ENCODE data around the gene ANTXR1.

ANTXR1 gene

DNA sequence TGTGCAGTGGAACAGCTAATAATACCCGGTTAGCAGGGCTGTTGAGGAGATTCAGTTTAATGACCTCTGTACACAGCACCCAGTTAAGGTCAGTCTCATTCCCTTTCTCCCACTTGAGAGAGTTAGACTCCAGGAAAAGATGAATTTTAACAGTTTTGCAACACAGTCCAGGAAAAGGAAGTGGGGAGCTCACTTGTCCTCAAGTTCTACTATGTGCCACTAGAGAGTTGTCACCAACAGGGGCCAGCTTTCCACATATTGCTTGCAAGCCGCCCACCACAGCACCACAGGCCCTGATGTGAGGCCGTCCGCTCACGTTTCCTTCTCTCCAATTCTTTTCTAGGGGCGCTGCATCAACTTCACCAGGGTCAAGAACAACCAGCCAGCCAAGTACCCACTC, 231.9 kb downstream of the ANTXR1 start:
- no peaks in the 10 kb centered on the region for H3K27me3 ChIP-seq (ENCODE audit: insufficient read depth, low read length, poor library complexity, severe bottlenecking)
- no peaks in the 10 kb centered on the region for H3K4me1 ChIP-seq (ENCODE audit: insufficient read depth, low read length, poor library complexity, severe bottlenecking)

GRCh38 chr2:69247583-69247982, 234.6 kb downstream of the ANTXR1 start:
- no peaks in the 10 kb centered on the region for H3K9me3 ChIP-seq (ENCODE audit: insufficient read depth, low read depth, low read length)
- H3K4me2 ChIP-seq (ENCODE audit: low read depth, low read length, poor library complexity, severe bottlenecking), result no peak overlapping the region
- no peaks in the 10 kb centered on the region for H4K20me1 ChIP-seq (ENCODE audit: insufficient read depth, low read length, poor library complexity, severe bottlenecking)
- H3F3A ChIP-seq (ENCODE audit: low read depth), result no peaks in the 10 kb centered on the region
- H3K9ac ChIP-seq (ENCODE audit: low read depth, low read length, poor library complexity, severe bottlenecking), result no peak overlapping the region
- TF ChIP-seq, protein P1, sequence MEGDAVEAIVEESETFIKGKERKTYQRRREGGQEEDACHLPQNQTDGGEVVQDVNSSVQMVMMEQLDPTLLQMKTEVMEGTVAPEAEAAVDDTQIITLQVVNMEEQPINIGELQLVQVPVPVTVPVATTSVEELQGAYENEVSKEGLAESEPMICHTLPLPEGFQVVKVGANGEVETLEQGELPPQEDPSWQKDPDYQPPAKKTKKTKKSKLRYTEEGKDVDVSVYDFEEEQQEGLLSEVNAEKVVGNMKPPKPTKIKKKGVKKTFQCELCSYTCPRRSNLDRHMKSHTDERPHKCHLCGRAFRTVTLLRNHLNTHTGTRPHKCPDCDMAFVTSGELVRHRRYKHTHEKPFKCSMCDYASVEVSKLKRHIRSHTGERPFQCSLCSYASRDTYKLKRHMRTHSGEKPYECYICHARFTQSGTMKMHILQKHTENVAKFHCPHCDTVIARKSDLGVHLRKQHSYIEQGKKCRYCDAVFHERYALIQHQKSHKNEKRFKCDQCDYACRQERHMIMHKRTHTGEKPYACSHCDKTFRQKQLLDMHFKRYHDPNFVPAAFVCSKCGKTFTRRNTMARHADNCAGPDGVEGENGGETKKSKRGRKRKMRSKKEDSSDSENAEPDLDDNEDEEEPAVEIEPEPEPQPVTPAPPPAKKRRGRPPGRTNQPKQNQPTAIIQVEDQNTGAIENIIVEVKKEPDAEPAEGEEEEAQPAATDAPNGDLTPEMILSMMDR (conservative IDR thresholded peaks at IDR 0.05; ENCODE audit: low read length), result no peak
- no peak for TF ChIP-seq EZH2phosphoT487 (IDR thresholded peaks at IDR 0.05; ENCODE audit: borderline replicate concordance)
- no peak overlapping the region for H3K4me3 ChIP-seq (ENCODE audit: low read length, poor library complexity, severe bottlenecking)
- H3K4me1 ChIP-seq (ENCODE audit: insufficient read depth, low read length, poor library complexity, severe bottlenecking), result no peaks in the 10 kb centered on the region
- no peak overlapping the region for H2AFZ ChIP-seq (ENCODE audit: low read length)
- H3K9me2 ChIP-seq (replicated peaks; ENCODE audit: low read depth, low read length), result no peaks in the 10 kb centered on the region
- no peaks in the 10 kb centered on the region for H3K27me3 ChIP-seq (ENCODE audit: insufficient read depth, low read length, poor library complexity, severe bottlenecking)
- no peaks in the 10 kb centered on the region for H3K79me2 ChIP-seq (ENCODE audit: insufficient read depth, low read length)
- no peaks in the 10 kb centered on the region for H3K36me3 ChIP-seq (ENCODE audit: insufficient read depth, low read length)

More for the DNA sequence above, 231.9 kb downstream of the ANTXR1 start:
- no peak for TF ChIP-seq EZH2phosphoT487 (IDR thresholded peaks at IDR 0.05; ENCODE audit: borderline replicate concordance)
- TF ChIP-seq, protein P1 (conservative IDR thresholded peaks at IDR 0.05; ENCODE audit: low read length), result no peak
- H3K4me2 ChIP-seq (ENCODE audit: low read depth, low read length, poor library complexity, severe bottlenecking), result no peak overlapping the region
- no peak overlapping the region for H3K9ac ChIP-seq (ENCODE audit: low read depth, low read length, poor library complexity, severe bottlenecking)
- H3K4me3 ChIP-seq (ENCODE audit: low read length, poor library complexity, severe bottlenecking), result no peak overlapping the region
- H3K9me2 ChIP-seq (replicated peaks; ENCODE audit: low read depth, low read length), result no peaks in the 10 kb centered on the region
- H4K20me1 ChIP-seq (ENCODE audit: insufficient read depth, low read length, poor library complexity, severe bottlenecking), result no peaks in the 10 kb centered on the region
- H3K79me2 ChIP-seq (ENCODE audit: insufficient read depth, low read length), result no peaks in the 10 kb centered on the region
- no peak overlapping the region for H2AFZ ChIP-seq (ENCODE audit: low read length)
- no peaks in the 10 kb centered on the region for H3K9me3 ChIP-seq (ENCODE audit: insufficient read depth, low read depth, low read length)
- no peaks in the 10 kb centered on the region for H3K36me3 ChIP-seq (ENCODE audit: insufficient read depth, low read length)
- H3F3A ChIP-seq (ENCODE audit: low read depth), result no peaks in the 10 kb centered on the region

- Histone ChIP-seq H3K4me1 (ENCODE audit: insufficient read depth, low read length, poor library complexity, severe bottlenecking) (no peaks in the 10 kb centered on the region), H3K27me3 (ENCODE audit: insufficient read depth, low read length, poor library complexity, severe bottlenecking) (no peaks in the 10 kb centered on the region), H3K9me2 (replicated peaks; ENCODE audit: low read depth, low read length) (no peaks in the 10 kb centered on the region), H3K9ac (ENCODE audit: low read depth, low read length, poor library complexity, severe bottlenecking) (no peak overlapping the region), H3K36me3 (ENCODE audit: insufficient read depth, low read length) (no peaks in the 10 kb centered on the region), H4K20me1 (ENCODE audit: insufficient read depth, low read length, poor library complexity, severe bottlenecking) (no peaks in the 10 kb centered on the region), H3K79me2 (ENCODE audit: insufficient read depth, low read length) (no peaks in the 10 kb centered on the region), H3F3A (ENCODE audit: low read depth) (no peaks in the 10 kb centered on the region), H3K4me2 (ENCODE audit: low read depth, low read length, poor library complexity, severe bottlenecking) (no peak overlapping the region), H3K9me3 (ENCODE audit: insufficient read depth, low read depth, low read length) (no peaks in the 10 kb centered on the region), H2AFZ (ENCODE audit: low read length) (no peak overlapping the region), H3K4me3 (ENCODE audit: low read length, poor library complexity, severe bottlenecking) (no peak overlapping the region)
- no peak for TF ChIP-seq EZH2phosphoT487 (IDR thresholded peaks at IDR 0.05; ENCODE audit: borderline replicate concordance)
- TF ChIP-seq, protein P1 (conservative IDR thresholded peaks at IDR 0.05; ENCODE audit: low read length), result no peak
Observed at GRCh38 chr2:69248232-69248631, 235.3 kb downstream of the ANTXR1 start.
